Prostate gland (tissue), 2 donors: ENCODE data around the gene SAMD10.

Source experiments
- POLR2A ChIP-seq: fragments of 450-650 bp; IDR thresholded peaks from one replicate; pipeline ENCODE4 v1.6.1; 2016; ENCODE audit warnings: antibody characterized with exemption, mild to moderate bottlenecking
- TF ChIP-seq, protein P1 (sequence below), 4 experiments: fragments of 200-600 bp in 2 of 4; fragments of 450-650 bp in 2 of 4; sonication (generic) in 2 of 4; IDR thresholded peaks; 1 replicate in 3 of 4; 2 replicates in 1 of 4; pipeline ENCODE4 v1.5.1; 2016 to 2019; ENCODE audit warnings: antibody characterized with exemption in 4 of 4, mild to moderate bottlenecking in 2 of 4, moderate library complexity in 2 of 4

DNA sequence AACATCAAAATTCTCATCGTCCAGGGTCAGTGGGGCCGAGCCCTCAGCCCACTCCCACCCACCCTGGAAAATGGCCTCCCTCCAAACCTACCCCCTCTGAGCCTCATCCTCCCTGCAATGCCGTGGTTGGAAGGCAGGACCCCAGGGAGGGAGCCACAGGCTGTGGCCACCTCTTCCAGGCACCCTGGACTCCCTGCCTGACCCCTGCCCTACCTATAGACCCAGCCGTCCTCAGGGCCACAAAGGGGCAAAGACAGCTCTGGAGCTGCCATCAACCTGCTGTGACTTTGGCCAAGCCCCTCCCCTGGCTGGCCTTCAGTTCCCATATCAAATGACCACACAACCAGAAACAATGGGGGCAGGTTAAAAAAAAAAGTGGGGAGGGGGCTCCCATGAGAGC is 21.0 kb downstream of the SAMD10 start:
- TF ChIP-seq POLR2A, result no peak
- TF ChIP-seq, protein P1, sequence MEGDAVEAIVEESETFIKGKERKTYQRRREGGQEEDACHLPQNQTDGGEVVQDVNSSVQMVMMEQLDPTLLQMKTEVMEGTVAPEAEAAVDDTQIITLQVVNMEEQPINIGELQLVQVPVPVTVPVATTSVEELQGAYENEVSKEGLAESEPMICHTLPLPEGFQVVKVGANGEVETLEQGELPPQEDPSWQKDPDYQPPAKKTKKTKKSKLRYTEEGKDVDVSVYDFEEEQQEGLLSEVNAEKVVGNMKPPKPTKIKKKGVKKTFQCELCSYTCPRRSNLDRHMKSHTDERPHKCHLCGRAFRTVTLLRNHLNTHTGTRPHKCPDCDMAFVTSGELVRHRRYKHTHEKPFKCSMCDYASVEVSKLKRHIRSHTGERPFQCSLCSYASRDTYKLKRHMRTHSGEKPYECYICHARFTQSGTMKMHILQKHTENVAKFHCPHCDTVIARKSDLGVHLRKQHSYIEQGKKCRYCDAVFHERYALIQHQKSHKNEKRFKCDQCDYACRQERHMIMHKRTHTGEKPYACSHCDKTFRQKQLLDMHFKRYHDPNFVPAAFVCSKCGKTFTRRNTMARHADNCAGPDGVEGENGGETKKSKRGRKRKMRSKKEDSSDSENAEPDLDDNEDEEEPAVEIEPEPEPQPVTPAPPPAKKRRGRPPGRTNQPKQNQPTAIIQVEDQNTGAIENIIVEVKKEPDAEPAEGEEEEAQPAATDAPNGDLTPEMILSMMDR (IDR thresholded peaks at IDR 0.05), result no peak
